ENCODE data around the gene AMN.

- no peak for TF ChIP-seq POLR2A (IDR thresholded peaks at IDR 0.05)
- no peak for TF ChIP-seq CTCF (IDR thresholded peaks at IDR 0.05)
- no peak for TF ChIP-seq POLR2AphosphoS5 (IDR thresholded peaks at IDR 0.05)
These were observed 18.4 kb downstream of the AMN start for GRCh38 chr14:102940729-102941362.

Data from breast epithelium (tissue), 3 donors.